Natural killer cell (primary cell): ENCODE data around the gene LRRC8E. TPM values are rescaled to one million over a fixed set of nuclear protein-coding genes. Genes with fewer than 3 reads are reported as not detected.

Experiments
- ATAC-seq, 3 donors: fragments of 150-1000 bp in 2 of 3; fragments of 200-7000 bp in 1 of 3; cut with Tn5 transposase; 1 replicate in 1 of 3; 2 replicates in 2 of 3; pipeline ENCODE4 v1.10.0; 2021; ENCODE audit warnings: mild to moderate bottlenecking in 2 of 3, moderate library complexity in 2 of 3
- DNase-seq, 2 donors: peaks; one replicate each; pipeline versions ENCODE4 v3.0.0 to v3.0.0-alpha.2; 2013 to 2021; ENCODE audit warnings: mixed read lengths in 1 of 2
- H3K27ac ChIP-seq: one replicate; pipeline ENCODE4 v1.5.1; 2013; ENCODE audit warnings: mild to moderate bottlenecking, low read length
- H3K27me3 ChIP-seq: one replicate; pipeline ENCODE4 v1.6.1; 2013; ENCODE audit warnings: low read length; ENCODE audit not compliant: control insufficient read depth, insufficient read depth
- H3K36me3 ChIP-seq: one replicate; pipeline ENCODE4 v1.6.1; 2013; ENCODE audit warnings: low read length; ENCODE audit not compliant: control insufficient read depth, insufficient read depth
- H3K4me1 ChIP-seq: one replicate; pipeline ENCODE4 v1.6.1; 2013; ENCODE audit warnings: low read length; ENCODE audit not compliant: control insufficient read depth, insufficient read depth
- H3K4me3 ChIP-seq: one replicate; pipeline ENCODE4 v1.5.1; 2013; ENCODE audit warnings: low read length
- H3K9me3 ChIP-seq: one replicate; pipeline ENCODE4 v1.6.1; 2013; ENCODE audit warnings: low read length; ENCODE audit not compliant: control insufficient read depth, insufficient read depth
- H3K27ac Mint-ChIP-seq, 2 donors: one replicate each; pipeline ENCODE4 v1.8.0; 2022; ENCODE audit warnings: mild to moderate bottlenecking in 2 of 2, mixed read lengths in 2 of 2, moderate library complexity in 1 of 2
- H3K27me3 Mint-ChIP-seq, 2 donors: one replicate each; pipeline ENCODE4 v1.8.0; 2022; ENCODE audit warnings: low read depth in 2 of 2, mixed read lengths in 2 of 2
- H3K36me3 Mint-ChIP-seq: one replicate; pipeline ENCODE4 v1.8.0; 2022; ENCODE audit warnings: mixed read lengths
- H3K4me1 Mint-ChIP-seq, 2 donors: one replicate each; pipeline ENCODE4 v1.8.0; 2022; ENCODE audit warnings: mixed read lengths in 2 of 2
- H3K4me3 Mint-ChIP-seq: one replicate; pipeline ENCODE4 v1.8.0; 2022; ENCODE audit warnings: mild to moderate bottlenecking, moderate library complexity, mixed read lengths
- H3K9me3 Mint-ChIP-seq, 2 donors: one replicate each; pipeline ENCODE4 v1.8.0; 2022; ENCODE audit warnings: mixed read lengths in 2 of 2
- WGBS: methylation state at CpG from one replicate; pipeline ENCODE4 v1.1.7; 2013; ENCODE audit warnings: missing lambda C conversion rate; ENCODE audit not compliant: insufficient coverage; 5-methylcytosine and 5-hydroxymethylcytosine counted together
- intact Hi-C: fragments of 100-400 bp; cut with micrococcal nuclease; formaldehyde crosslinking; loops from one replicate; pipeline ENCODE4 v1.14.2; 2022
- total RNA-seq, 4 donors: library from RNA; stranded (reverse); fragments of 120-200 nt in 1 of 4; gene quantifications; one replicate each; pipeline versions ENCODE4 v1.2.3 to v1.2.4, GENCODE V29; 2013 to 2022
- TF ChIP-seq, protein P1 (sequence below): fragments of 200-600 bp; IDR thresholded peaks from one replicate; pipeline ENCODE4 v1.8.0; 2022; ENCODE audit warnings: antibody characterized with exemption

Gene LRRC8E
- total RNA-seq, 3 donors from 2014 or later (not counting 1 experiment from before 2014, with no cell fraction given) = not detected

GRCh38 chr19:7942981-7943443, 54.7 kb downstream of the LRRC8E start:
- H3K9me3 ChIP-seq = no peaks in the 10 kb centered on the region
- Mint-ChIP-seq H3K9me3 (no peaks in the 10 kb centered on the region), H3K4me1 (peaks cover 15 to 35% of the 10 kb centered on the region in 2 donors), H3K27me3 (peaks cover 0 to 4% of the 10 kb centered on the region in 2 donors), H3K36me3 (peaks cover 6% of the 10 kb centered on the region), H3K27ac (peak overlapping the region; percentile 98 to 100), H3K4me3 (peak overlapping the region; percentile 95)
- TF ChIP-seq, protein P1, sequence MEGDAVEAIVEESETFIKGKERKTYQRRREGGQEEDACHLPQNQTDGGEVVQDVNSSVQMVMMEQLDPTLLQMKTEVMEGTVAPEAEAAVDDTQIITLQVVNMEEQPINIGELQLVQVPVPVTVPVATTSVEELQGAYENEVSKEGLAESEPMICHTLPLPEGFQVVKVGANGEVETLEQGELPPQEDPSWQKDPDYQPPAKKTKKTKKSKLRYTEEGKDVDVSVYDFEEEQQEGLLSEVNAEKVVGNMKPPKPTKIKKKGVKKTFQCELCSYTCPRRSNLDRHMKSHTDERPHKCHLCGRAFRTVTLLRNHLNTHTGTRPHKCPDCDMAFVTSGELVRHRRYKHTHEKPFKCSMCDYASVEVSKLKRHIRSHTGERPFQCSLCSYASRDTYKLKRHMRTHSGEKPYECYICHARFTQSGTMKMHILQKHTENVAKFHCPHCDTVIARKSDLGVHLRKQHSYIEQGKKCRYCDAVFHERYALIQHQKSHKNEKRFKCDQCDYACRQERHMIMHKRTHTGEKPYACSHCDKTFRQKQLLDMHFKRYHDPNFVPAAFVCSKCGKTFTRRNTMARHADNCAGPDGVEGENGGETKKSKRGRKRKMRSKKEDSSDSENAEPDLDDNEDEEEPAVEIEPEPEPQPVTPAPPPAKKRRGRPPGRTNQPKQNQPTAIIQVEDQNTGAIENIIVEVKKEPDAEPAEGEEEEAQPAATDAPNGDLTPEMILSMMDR = no peak
- peaks cover 12% of the 10 kb centered on the region for H3K36me3 ChIP-seq
- H3K27me3 ChIP-seq = no peaks in the 10 kb centered on the region
- WGBS = 8% methylated on average over 33 of the region's 33 CpGs
- peak overlapping the region; percentile 97 for H3K27ac ChIP-seq
- ATAC-seq = peak in 2 of 3 donors; percentile 2 to 3
- no peak for DNase-seq
- intact Hi-C loops = loop anchor here (1.0 to 2.0 kb wide), 3 partner anchors 14 to 59 kb away; partner anchors contain the start of gene MAP2K7
- peaks cover 20% of the 10 kb centered on the region for H3K4me1 ChIP-seq
- H3K4me3 ChIP-seq = peak overlapping the region; percentile 91

DNA sequence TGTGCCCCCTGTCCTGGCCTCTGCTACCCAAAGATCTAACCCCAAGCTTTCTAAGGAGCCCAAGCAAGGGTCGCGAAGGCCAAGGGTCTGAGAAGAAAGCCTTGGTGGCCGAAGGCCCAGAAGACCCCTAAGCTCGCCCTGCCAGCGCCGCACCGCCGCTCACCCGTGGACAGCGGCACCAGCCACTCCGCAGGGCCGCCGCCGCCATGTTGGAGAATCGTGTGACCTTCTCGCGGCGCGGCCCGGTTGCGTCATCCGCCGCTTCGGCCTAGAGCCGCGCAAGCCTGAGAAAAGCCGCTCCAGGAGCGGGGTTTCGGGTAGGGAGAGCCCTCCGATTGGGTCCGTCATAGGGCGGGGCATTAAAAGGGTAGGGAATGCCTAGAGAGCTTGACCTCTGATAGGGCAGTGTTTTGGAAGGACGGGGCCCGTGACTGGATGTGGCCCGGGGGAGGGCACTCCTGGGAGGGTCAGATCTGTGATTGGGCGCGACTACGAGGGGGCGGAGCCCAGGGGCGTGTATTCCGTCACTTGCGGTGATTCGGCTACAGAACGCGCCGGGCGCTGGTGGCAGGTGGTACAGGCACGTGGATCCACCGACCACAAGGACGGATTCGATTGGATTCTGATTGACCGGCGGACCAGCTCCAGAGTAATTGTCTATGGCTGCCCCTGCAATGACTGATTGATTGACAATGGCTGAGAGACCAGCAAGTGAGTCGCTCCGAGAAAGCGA, 55.3 kb downstream of the LRRC8E start, which contains the start of gene TIMM44:
Gene TIMM44, minus strand, starts transcription at position 223 of the 733 bp plus-strand sequence. Its CDS starts 15 bp downstream, at position 208.
- TF ChIP-seq, protein P1 = no peak
- H3K4me3 ChIP-seq = peak within 1 kb of the TSS; percentile 91
- H3K27ac Mint-ChIP-seq = peak within 1 kb of the TSS; percentile 98 to 100
- peaks cover 20% of the 10 kb centered on the region for H3K4me1 ChIP-seq
- H3K36me3 ChIP-seq = peaks cover 9% of the 10 kb centered on the region
- H3K9me3 Mint-ChIP-seq = no peaks in the 10 kb centered on the region
- H3K27me3 ChIP-seq = no peaks in the 10 kb centered on the region
- DNase-seq = peak; percentile 98 to 99
- intact Hi-C loops = loop anchor here (1.0 to 2.0 kb wide), 5 partner anchors 15 to 310 kb away; partner anchors contain the start of gene MAP2K7
- H3K27me3 Mint-ChIP-seq = peaks cover 0 to 4% of the 10 kb centered on the region in 2 donors
- H3K9me3 ChIP-seq = no peaks in the 10 kb centered on the region
- ATAC-seq = peak; percentile 93 to 98 (median 94)
- peaks cover 15 to 34% of the 10 kb centered on the region in 2 donors for H3K4me1 Mint-ChIP-seq
- under 1% methylated on average over 56 of the region's 56 CpGs for WGBS
- peak within 1 kb of the TSS; percentile 95 for H3K4me3 Mint-ChIP-seq
- H3K36me3 Mint-ChIP-seq = peaks cover 6% of the 10 kb centered on the region
- H3K27ac ChIP-seq = peak within 1 kb of the TSS; percentile 97

DNA sequence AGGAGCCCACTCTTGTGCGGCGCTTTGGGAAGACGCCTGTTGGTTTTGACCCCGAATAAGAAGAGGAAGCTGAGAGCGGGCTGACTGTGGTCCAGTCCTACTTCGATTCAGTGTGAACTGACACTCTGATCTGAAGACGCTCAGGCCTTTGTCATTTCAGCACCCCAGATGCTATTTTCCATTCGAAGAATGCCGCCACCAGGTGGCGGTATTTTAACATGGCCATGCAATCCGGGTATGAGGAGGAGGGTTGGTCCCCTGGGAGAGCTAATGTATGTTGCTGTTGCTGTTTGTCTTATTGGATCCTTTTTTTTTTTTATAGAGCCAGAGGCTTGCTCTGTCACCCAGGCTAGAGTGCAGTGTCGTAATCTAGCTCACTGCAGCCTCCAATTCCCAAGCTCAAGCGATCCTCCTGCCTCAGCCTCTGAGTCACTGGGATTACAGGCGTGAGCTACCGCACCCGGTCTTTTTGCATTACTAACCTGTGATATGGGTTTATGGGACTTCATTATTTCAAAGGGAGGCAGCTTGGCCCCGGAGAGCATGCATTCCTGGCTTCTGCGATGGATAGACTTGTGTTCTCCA, 56.0 kb downstream of the LRRC8E start:
- H3K9me3 ChIP-seq = no peaks in the 10 kb centered on the region
- 31% methylated on average over 18 of the region's 18 CpGs for WGBS
- peaks cover 0 to 4% of the 10 kb centered on the region in 2 donors for H3K27me3 Mint-ChIP-seq
- peak; percentile 84 to 93 for DNase-seq
- H3K9me3 Mint-ChIP-seq = no peaks in the 10 kb centered on the region
- peak; percentile 39 to 62 (median 44) for ATAC-seq
- peak overlapping the region; percentile 98 to 100 for H3K27ac Mint-ChIP-seq
- H3K36me3 Mint-ChIP-seq = peaks cover 6% of the 10 kb centered on the region
- peak overlapping the region; percentile 91 for H3K4me3 ChIP-seq
- H3K27me3 ChIP-seq = no peaks in the 10 kb centered on the region
- H3K4me1 ChIP-seq = peaks cover 20% of the 10 kb centered on the region
- H3K4me3 Mint-ChIP-seq = peak overlapping the region; percentile 95
- H3K36me3 ChIP-seq = peaks cover 9% of the 10 kb centered on the region
- H3K27ac ChIP-seq = peak overlapping the region; percentile 97
- intact Hi-C loops = loop anchor here (1.0 kb wide), 2 partner anchors 214 to 309 kb away; no protein-coding TSS in a partner anchor
- TF ChIP-seq, protein P1 = peak; percentile 97
- H3K4me1 Mint-ChIP-seq = peaks cover 15 to 30% of the 10 kb centered on the region in 2 donors
